K562 (cell line): ENCODE results near the gene OR2V2. TPM values are rescaled to one million over a fixed set of nuclear protein-coding genes. Genes with fewer than 3 reads are reported as not detected.

ENCODE experiments used
- ATAC-seq: fragments of 200-7000 bp; cut with Tn5 transposase; 3 replicates; pipeline ENCODE4 v1.9.1; 2020; ENCODE audit warnings: moderate library complexity
- BruUV-seq: library from RNA; stranded (reverse); fragments of 400-500 nt; replicated peaks from 2 replicates; lab custom pipeline; 2021; lab: Mats Ljungman, UMichigan
- CTCF ChIA-PET: fragments of 300-600 bp; formaldehyde crosslinking; extraction: SDS; loops from one replicate; lab custom pipeline; 2021; ENCODE audit warnings: low intra/inter-chr PET ratio; lab: Yijun Ruan, JAX
- POLR2A ChIA-PET: fragments of 300-600, 350-650 bp; sonication (Branson Sonifier 250); formaldehyde crosslinking; extraction: SDS; loops from one replicate; lab custom pipeline; 2021; ENCODE audit warnings: antibody characterized with exemption, inconsistent platforms; lab: Yijun Ruan, JAX
- DNase-seq, 4 experiments: peaks; one replicate each; pipeline versions ENCODE4 v3.0.0 to v3.0.0-alpha.2; 2011 to 2018; ENCODE audit warnings: low spot score in 3 of 4, mixed read lengths in 3 of 4; ENCODE audit errors: extremely low read depth in 1 of 4
- FAIRE-seq: peaks from 2 replicates; lab custom pipeline; 2011; peaks lifted over from hg19 to GRCh38; lab: Jason Lieb, UNC
- H2AFZ ChIP-seq: 2 replicates; pipeline ENCODE4 v1.6.0; 2011; ENCODE audit warnings: low read depth, low read length, control low read depth, inconsistent platforms
- H3K27ac ChIP-seq: fragments of 200-600 bp; 3 replicates; pipeline ENCODE4 v1.8.0; 2011; ENCODE audit warnings: low read depth, mild to moderate bottlenecking, control low read depth, inconsistent platforms, low read length, moderate library complexity, mixed read lengths; ENCODE audit errors: extremely low read depth
- H3K27me3 ChIP-seq, 2 experiments: fragments of 300-600 bp in 1 of 2; 2 replicates in 1 of 2; 3 replicates in 1 of 2; pipeline versions ENCODE4 v1.6.0 to v1.8.0; 2011; ENCODE audit warnings: inconsistent platforms in 2 of 2, low read length in 2 of 2, mild to moderate bottlenecking in 1 of 2, mixed read lengths in 1 of 2, moderate library complexity in 1 of 2; ENCODE audit not compliant: control insufficient read depth in 2 of 2, insufficient read depth in 2 of 2
- H3K36me3 ChIP-seq: fragments of 300-600 bp; 3 replicates; pipeline ENCODE4 v1.8.0; 2011; ENCODE audit warnings: mild to moderate bottlenecking, low read length, inconsistent platforms; ENCODE audit not compliant: control insufficient read depth, insufficient read depth
- H3K4me1 ChIP-seq, 2 experiments: fragments of 200-600 bp in 1 of 2; replicated peaks in 1 of 2; 2 replicates in 1 of 2; 3 replicates in 1 of 2; pipeline versions ENCODE4 v1.5.1 to v1.8.0; 2011; ENCODE audit warnings: inconsistent platforms in 2 of 2, low read length in 2 of 2, mild to moderate bottlenecking in 1 of 2, mixed read lengths in 1 of 2, moderate library complexity in 1 of 2; ENCODE audit not compliant: control insufficient read depth in 2 of 2, insufficient read depth in 2 of 2
- H3K4me2 ChIP-seq: 2 replicates; pipeline ENCODE4 v1.6.1; 2011; ENCODE audit warnings: low read length, control low read depth, inconsistent platforms, mixed read lengths; ENCODE audit not compliant: insufficient read depth
- H3K4me3 ChIP-seq: fragments of 200-600 bp; sonication (generic), shearing (Covaris generic); 2 replicates; pipeline ENCODE4 v1.5.1; 2016; ENCODE audit warnings: control low read depth, inconsistent platforms
- H3K79me2 ChIP-seq: fragments of 200-600 bp; 3 replicates; pipeline ENCODE4 v1.8.0; 2011; ENCODE audit warnings: low read length, inconsistent platforms; ENCODE audit not compliant: control insufficient read depth, insufficient read depth
- H3K9ac ChIP-seq, 2 experiments: 2 replicates each; pipeline versions ENCODE4 v1.6.0 to v1.6.1; 2011; ENCODE audit warnings: low read depth in 2 of 2, low read length in 2 of 2, control low read depth in 1 of 2, inconsistent platforms in 1 of 2, mild to moderate bottlenecking in 1 of 2, mixed read lengths in 1 of 2; ENCODE audit not compliant: insufficient read depth in 1 of 2
- H3K9me1 ChIP-seq: one replicate; pipeline ENCODE4 v1.6.0; 2011; ENCODE audit warnings: inconsistent platforms, mild to moderate bottlenecking, low read length, moderate library complexity; ENCODE audit not compliant: control insufficient read depth, insufficient read depth
- H3K9me3 ChIP-seq: replicated peaks from 2 replicates; pipeline ENCODE4 v1.5.1; 2011; ENCODE audit warnings: low read depth, low read length, inconsistent platforms; ENCODE audit not compliant: control insufficient read depth, insufficient read depth
- H4K20me1 ChIP-seq: replicated peaks from 2 replicates; pipeline ENCODE4 v1.6.1; 2011; ENCODE audit warnings: low read length, inconsistent platforms, mixed read lengths; ENCODE audit not compliant: control insufficient read depth, insufficient read depth
- CHD1 ChIP-seq: fragments of 200-600 bp; sonication (generic); IDR thresholded peaks from one replicate; pipeline ENCODE4 v1.6.1; 2012; ENCODE audit warnings: mild to moderate bottlenecking, moderate library complexity, low read length, inconsistent platforms
- CHD2 ChIP-seq: IDR thresholded peaks from 2 replicates; pipeline ENCODE4 v1.6.1; 2011; ENCODE audit warnings: low read depth, low read length
- HEY1 ChIP-seq: fragments of 250-450 bp; sonication (Bioruptor Pico); IDR thresholded peaks from 2 replicates; pipeline ENCODE4 v1.5.0; 2020; ENCODE audit warnings: mild to moderate bottlenecking, moderate library complexity, borderline replicate concordance
- PHB2 ChIP-seq: fragments of 450-650 bp; IDR thresholded peaks from 2 replicates; pipeline ENCODE4 v1.6.1; 2017; ENCODE audit warnings: low read depth
- POLR3A ChIP-seq: IDR thresholded peaks from 2 replicates; pipeline ENCODE4 v1.6.1; 2011; ENCODE audit warnings: borderline replicate concordance, mild to moderate bottlenecking, moderate library complexity; ENCODE audit not compliant: insufficient read length, insufficient read depth; ENCODE audit errors: extremely low read depth
- RFX1 ChIP-seq: fragments of 450-650 bp; IDR thresholded peaks from 2 replicates; pipeline ENCODE4 v1.6.1; 2016; ENCODE audit warnings: mild to moderate bottlenecking, moderate library complexity
- SIN3B ChIP-seq: fragments of 450-650 bp; IDR thresholded peaks from 2 replicates; pipeline ENCODE4 v1.6.1; 2017; ENCODE audit warnings: low read depth, mild to moderate bottlenecking, moderate library complexity
- THRAP3 ChIP-seq: fragments of 450-650 bp; IDR thresholded peaks from 2 replicates; pipeline ENCODE4 v1.6.1; 2016; ENCODE audit warnings: mild to moderate bottlenecking, inconsistent platforms, borderline replicate concordance
- YBX1 ChIP-seq: fragments of 450-650 bp; IDR thresholded peaks from 2 replicates; pipeline ENCODE4 v1.7.1; 2016; ENCODE audit warnings: mild to moderate bottlenecking
- ZNF143 ChIP-seq: sonication (generic); formaldehyde crosslinking; IDR thresholded peaks from 2 replicates; pipeline ENCODE4 v1.9.0; 2022; ENCODE audit warnings: mild to moderate bottlenecking, missing genetic modification reagents
- WGBS: fragments of 100-300 bp; shearing (Covaris generic); methylation state at CpG from one replicate; pipeline ENCODE4 v1.1.6; 2016; ENCODE audit warnings: low coverage, mixed read lengths; ENCODE audit not compliant: insufficient coverage; ENCODE audit errors: missing lambda C conversion rate; 5-methylcytosine and 5-hydroxymethylcytosine counted together
- in situ Hi-C: fragments of 300-500 bp; cut with MboI; formaldehyde crosslinking; loops from 4 replicates; pipeline ENCODE4 v1.15.0; 2018; ENCODE audit warnings: inconsistent platforms, mixed read lengths
- intact Hi-C: fragments of 100-400 bp; cut with micrococcal nuclease; formaldehyde crosslinking; loops from 2 replicates; pipeline ENCODE4 v1.14.2; 2022
- polyA plus RNA-seq, 8 experiments: library from polyadenylated mRNA; depleted of rRNA in 4 of 8; stranded (reverse) in 5 of 8; unstranded in 3 of 8; fragments of >200 nt; fragmentation: Nextera tagmentation in 2 of 8; fragmentation: Illumina TruSeq in 1 of 8; extraction: Ambion mirVana in 2 of 8; extraction: Trizol in 1 of 8; gene quantifications; 2 replicates each; pipeline versions ENCODE4 v1.2.1 to v1.2.3, GENCODE V29; 2011 to 2014; ENCODE audit warnings: inconsistent platforms in 1 of 8, missing spikeins in 1 of 8
- total RNA-seq, 7 experiments: library from RNA; depleted of rRNA in 6 of 7; stranded (reverse); fragments of >200 nt in 6 of 7; fragmentation: Illumina TruSeq in 2 of 7; extraction: Trizol in 2 of 7; gene quantifications; 2 replicates each; pipeline versions ENCODE4 v1.2.1 to v1.2.3, GENCODE V29; 2011 to 2021; ENCODE audit warnings: low replicate concordance in 1 of 7
- TF ChIP-seq, protein P1 (sequence below): fragments of 450-650 bp; IDR thresholded peaks from 2 replicates; pipeline ENCODE4 v1.6.1; 2016
- TF ChIP-seq, protein P2 (sequence below): fragments of 450-650 bp; formaldehyde crosslinking; conservative IDR thresholded peaks from 2 replicates; pipeline ENCODE4 v1.4.0; 2022; ENCODE audit warnings: mild to moderate bottlenecking, missing genetic modification characterization
- TF ChIP-seq, protein P3 (sequence below): fragments of 450-650 bp; IDR thresholded peaks from 2 replicates; pipeline ENCODE4 v1.6.1; 2016; ENCODE audit warnings: low read depth, mild to moderate bottlenecking, moderate library complexity
- TF ChIP-seq, protein P4 (sequence below): sonication (generic); formaldehyde crosslinking; IDR thresholded peaks from 2 replicates; pipeline ENCODE4 v1.8.1; 2023; ENCODE audit warnings: mild to moderate bottlenecking, missing genetic modification reagents

OR2V2 gene
- total and polyA plus RNA-seq, 9 of the 15 experiments (the other 6 are each of a cell fraction or from before 2014, with no cell fraction given) = 0.01 TPM; not detected in 8

DNA sequence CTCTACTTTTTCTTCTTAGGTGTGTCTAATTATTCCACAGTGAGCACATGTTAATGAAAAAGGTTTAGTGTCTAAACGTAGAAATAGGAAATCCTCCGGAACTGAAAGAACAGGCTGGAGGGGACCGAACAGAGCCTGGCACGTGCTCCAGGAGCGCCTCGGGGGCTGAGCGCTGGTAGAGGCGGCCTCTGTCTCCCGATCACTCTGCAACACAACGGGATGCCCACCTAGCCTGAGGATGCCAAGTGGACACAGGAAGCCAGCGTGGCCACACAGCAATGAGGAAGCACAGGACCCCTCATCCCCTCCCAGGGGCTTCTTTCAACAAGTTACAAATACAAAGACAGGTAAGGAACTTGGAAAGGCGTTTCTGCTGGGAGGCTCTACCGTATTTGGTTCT, 38.2 kb downstream of the OR2V2 start:
- no peak for ATAC-seq
- H3K4me1 ChIP-seq = peaks cover 15 to 48% of the 10 kb centered on the region in 2 experiments

More for the DNA sequence above, 38.2 kb downstream of the OR2V2 start:
- Histone ChIP-seq H3K36me3 (no peaks in the 10 kb centered on the region), H4K20me1 (0 out of 2 replicates have a peak, but pooled peaks cover 3% of the 10 kb centered on the region), H3K27me3 (no peaks in the 10 kb centered on the region), H3K27ac (peak overlapping the region; percentile 85; the same call in 1 of the 3 replicates), H2AFZ (peak overlapping the region; percentile 86), H3K4me2 (no peak overlapping the region)
- FAIRE-seq (no peak), DNase-seq (no peak)
- intact Hi-C loops = loop anchor here (2.0 to 5.0 kb wide), 2 partner anchors 27 to 77 kb away; partner anchors contain the start of gene TRIM52
- POLR2A ChIA-PET = interaction anchor here (0.6 to 2.2 kb wide), 10 partner anchors 12 to 354 kb away, joined by 3 to 25 read pairs (median 6); partner anchors contain the start of gene TRIM41
- no peak for TF ChIP-seq RFX1
- TF ChIP-seq, protein P1, sequence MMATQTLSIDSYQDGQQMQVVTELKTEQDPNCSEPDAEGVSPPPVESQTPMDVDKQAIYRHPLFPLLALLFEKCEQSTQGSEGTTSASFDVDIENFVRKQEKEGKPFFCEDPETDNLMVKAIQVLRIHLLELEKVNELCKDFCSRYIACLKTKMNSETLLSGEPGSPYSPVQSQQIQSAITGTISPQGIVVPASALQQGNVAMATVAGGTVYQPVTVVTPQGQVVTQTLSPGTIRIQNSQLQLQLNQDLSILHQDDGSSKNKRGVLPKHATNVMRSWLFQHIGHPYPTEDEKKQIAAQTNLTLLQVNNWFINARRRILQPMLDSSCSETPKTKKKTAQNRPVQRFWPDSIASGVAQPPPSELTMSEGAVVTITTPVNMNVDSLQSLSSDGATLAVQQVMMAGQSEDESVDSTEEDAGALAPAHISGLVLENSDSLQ = no peak
- TF ChIP-seq CHD2 = no peak
- TF ChIP-seq, protein P2, sequence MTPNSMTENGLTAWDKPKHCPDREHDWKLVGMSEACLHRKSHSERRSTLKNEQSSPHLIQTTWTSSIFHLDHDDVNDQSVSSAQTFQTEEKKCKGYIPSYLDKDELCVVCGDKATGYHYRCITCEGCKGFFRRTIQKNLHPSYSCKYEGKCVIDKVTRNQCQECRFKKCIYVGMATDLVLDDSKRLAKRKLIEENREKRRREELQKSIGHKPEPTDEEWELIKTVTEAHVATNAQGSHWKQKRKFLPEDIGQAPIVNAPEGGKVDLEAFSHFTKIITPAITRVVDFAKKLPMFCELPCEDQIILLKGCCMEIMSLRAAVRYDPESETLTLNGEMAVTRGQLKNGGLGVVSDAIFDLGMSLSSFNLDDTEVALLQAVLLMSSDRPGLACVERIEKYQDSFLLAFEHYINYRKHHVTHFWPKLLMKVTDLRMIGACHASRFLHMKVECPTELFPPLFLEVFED (CRISPR knock-in tag) = no peak
- TF ChIP-seq SIN3B = no peak
- no peak for TF ChIP-seq PHB2
- TF ChIP-seq, protein P3, sequence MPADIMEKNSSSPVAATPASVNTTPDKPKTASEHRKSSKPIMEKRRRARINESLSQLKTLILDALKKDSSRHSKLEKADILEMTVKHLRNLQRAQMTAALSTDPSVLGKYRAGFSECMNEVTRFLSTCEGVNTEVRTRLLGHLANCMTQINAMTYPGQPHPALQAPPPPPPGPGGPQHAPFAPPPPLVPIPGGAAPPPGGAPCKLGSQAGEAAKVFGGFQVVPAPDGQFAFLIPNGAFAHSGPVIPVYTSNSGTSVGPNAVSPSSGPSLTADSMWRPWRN = no peak
- no peak for TF ChIP-seq THRAP3
- TF ChIP-seq ZNF143 (CRISPR knock-in tag) = no peak
- TF ChIP-seq, protein P4, sequence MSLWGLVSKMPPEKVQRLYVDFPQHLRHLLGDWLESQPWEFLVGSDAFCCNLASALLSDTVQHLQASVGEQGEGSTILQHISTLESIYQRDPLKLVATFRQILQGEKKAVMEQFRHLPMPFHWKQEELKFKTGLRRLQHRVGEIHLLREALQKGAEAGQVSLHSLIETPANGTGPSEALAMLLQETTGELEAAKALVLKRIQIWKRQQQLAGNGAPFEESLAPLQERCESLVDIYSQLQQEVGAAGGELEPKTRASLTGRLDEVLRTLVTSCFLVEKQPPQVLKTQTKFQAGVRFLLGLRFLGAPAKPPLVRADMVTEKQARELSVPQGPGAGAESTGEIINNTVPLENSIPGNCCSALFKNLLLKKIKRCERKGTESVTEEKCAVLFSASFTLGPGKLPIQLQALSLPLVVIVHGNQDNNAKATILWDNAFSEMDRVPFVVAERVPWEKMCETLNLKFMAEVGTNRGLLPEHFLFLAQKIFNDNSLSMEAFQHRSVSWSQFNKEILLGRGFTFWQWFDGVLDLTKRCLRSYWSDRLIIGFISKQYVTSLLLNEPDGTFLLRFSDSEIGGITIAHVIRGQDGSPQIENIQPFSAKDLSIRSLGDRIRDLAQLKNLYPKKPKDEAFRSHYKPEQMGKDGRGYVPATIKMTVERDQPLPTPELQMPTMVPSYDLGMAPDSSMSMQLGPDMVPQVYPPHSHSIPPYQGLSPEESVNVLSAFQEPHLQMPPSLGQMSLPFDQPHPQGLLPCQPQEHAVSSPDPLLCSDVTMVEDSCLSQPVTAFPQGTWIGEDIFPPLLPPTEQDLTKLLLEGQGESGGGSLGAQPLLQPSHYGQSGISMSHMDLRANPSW = no peak
- no peak for TF ChIP-seq CHD1
- no peak for TF ChIP-seq HEY1 (CRISPR knock-in tag)
- no peak for TF ChIP-seq YBX1
- no peak for TF ChIP-seq POLR3A
- TF ChIP-seq, all 486 proteins: peak for 0
- no peak overlapping the region for H3K4me3 ChIP-seq
- BruUV-seq = no TSS peak
- H3K79me2 ChIP-seq = no peaks in the 10 kb centered on the region
- 94% methylated on average over 13 of the region's 13 CpGs for WGBS
- peak overlapping the region in 1 of 2 experiments; percentile 73; a peak in 1 of 4 replicates for H3K9ac ChIP-seq
- CTCF ChIA-PET = no interaction called here
- H3K9me1 ChIP-seq = no peaks in the 10 kb centered on the region
- in situ Hi-C loops = no loop called here
- no peaks in the 10 kb centered on the region for H3K9me3 ChIP-seq
